Dedifferentiated amniotic fluid mesenchymal stem cell (primary cell): ENCODE data around the gene TMEM191B.
"Not testable (repeated sequence)": the region's sequence is repeated elsewhere in the genome, so short reads cannot be mapped to it uniquely, and the experiment has no call there.

ENCODE experiments used
- DNase-seq: peaks from one replicate; pipeline ENCODE4 v3.0.0-alpha.2; 2016; ENCODE audit errors: extremely low spot score

Gene TMEM191B

DNA sequence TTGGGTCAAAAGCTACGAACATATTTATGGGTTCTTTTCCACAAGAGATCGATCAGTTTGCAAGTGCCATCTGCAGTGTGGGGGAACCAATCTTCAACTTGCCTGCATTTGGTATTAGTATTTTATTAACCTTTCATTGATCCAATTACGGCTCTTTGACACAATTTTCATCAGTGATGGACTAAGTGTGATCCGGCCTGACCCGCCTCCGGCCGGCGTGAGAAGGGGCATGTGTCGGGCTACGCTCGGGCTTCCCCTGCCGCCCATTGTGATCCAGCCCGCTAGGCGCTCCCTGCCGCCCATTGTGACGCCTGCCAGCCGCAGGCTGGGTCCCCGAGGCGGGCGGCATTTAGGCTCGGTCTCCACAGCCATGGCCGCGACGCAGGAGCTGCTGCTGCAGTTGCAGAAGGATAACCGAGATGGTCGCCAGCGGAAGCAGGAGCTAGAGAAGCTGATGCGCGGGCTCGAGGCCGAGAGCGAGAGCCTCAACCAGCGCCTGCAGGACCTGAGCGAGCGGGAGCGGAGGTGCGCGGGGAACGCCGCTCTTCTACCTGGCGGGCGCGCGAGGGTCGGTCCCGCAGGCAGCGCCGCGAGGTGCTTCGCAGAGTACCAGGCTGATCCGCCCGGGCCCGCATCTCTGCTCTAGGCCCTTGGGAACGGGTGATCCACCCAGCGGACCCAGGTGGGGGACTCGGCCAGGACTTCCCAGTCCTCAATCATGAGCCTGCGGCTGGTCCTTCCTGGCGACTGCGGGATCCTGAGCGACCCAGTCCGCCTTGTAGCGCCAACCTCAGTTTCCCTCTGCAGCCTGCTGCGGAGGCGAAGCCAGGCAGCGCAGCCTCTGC, at the start of gene TMEM191B:
TMEM191B (plus strand) TSS at position 51 of the 845 bp plus-strand sequence; CDS start at position 230, 179 bp downstream.
- DNase-seq = not testable (repeated sequence)

DNA sequence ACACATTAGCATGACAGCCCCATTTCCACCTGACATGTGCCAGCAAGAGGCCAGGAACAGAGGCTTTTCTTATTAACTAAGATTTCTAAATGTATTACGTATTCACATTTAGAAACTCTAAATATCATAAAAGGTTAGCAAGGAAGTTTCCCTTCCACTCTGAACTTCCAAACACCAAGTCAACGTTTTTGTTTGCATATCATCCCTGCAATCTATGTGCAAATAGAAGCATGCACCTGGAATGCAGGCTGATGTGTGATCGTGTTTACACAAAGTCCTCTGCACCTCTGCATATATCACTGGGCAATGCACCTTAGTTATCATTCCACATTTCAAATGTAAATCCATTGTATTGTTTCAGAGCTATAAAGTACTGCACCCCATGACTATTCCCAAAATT, 31.4 kb upstream of the TMEM191B start:
- DNase-seq = not testable (repeated sequence)

DNA sequence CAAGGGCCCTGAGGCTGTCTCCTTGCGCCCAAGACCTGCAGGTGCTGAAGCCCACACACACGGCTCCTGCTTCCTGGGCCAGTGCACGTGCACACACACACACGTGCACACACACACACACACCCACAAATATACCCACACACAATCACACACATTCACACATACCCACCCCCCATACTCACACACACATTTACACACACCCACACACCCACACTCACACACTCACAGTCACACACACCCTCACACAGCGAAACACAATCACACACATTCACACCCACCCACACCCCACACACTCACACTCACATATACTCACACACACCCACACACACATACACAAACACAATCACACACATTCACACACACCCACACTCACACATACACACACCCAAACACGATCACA, 16.3 kb upstream of the TMEM191B start:
- not testable (repeated sequence) for DNase-seq

DNA sequence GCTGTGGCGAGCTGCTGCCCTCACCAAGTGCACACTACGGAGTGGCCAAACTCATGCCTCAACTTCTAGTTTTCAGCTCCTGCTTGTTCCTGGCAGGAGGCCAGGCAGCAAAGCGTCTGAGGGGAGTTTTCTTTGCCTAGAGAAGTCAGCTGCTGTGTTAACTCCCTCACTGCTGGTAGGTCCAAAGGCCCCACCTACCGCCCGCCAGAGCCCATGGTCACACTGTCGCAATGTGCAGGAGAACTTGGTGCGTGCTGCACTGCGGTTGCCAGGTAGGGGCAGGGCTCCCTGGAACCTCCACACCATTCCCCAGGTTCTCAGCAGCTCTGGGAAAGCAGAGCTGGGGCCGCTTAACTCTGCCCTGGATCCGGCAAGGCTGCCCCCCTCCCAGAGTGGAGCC, 15.2 kb upstream of the TMEM191B start:
- not testable (repeated sequence) for DNase-seq

DNA sequence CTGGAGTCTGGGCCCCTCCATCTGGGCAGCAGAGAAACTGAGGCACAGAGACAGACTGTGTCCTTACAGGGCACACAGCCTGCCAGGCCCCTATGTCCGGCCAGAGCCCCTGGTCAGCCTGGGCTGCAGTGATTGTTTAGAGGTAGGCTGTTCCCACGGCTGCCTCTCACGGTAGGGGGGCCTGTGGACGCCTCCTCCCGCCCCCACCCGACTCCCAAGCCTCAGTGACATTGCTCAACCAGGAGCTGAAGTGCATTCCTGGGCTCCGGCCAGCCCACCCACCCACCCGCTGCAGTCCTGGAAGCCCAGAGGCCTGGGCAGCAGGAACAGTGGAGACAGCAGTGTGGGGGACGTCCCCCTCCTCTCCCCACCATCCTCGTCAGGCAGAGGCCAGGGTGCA, 14.1 kb upstream of the TMEM191B start:
- DNase-seq = not testable (repeated sequence)

DNA sequence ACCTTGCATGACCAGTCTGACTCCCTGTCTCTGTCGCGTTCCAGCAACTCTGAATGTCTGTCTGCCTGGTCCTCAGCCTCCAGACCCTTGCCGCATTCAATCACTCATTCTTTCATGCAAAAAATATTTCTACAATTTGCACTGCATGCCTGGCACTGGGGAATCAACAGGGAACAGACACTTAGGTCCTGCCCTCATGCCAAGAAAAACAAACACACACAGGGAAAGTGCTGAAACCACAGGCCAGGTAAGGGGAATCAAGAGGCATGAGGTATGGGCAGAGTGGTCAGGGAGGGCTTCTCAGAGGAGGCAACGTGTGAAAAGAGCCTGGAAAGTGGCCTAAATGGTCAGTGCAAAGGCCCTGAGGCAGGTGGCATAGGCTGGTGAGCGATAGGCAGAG, 9.5 kb upstream of the TMEM191B start, which contains the start of gene GGTLC3:
GGTLC3 (minus strand) TSS at position 101 of the 400 bp plus-strand sequence. CDS start 264 bp downstream, outside the sequence.
- DNase-seq = not testable (repeated sequence)

DNA sequence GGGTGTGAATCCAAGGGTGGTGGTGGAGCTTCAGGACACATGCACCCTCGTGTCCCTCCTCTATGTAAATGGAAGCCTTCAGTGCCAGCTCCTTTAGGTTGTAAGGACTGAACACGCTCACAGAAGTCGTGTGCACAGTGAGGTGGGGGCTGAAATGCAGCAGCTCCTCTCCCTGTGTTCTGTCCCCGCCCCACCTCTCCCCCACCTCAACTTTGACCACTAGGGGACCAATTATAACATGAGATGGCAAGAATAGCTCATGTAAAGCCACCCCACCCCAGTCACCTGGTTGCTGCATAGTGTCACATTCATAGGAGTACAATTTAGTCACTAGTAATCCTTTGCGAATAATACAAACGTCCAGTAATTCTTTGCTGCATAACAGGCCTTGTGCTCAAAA, 4.8 kb upstream of the TMEM191B start:
- not testable (repeated sequence) for DNase-seq

DNA sequence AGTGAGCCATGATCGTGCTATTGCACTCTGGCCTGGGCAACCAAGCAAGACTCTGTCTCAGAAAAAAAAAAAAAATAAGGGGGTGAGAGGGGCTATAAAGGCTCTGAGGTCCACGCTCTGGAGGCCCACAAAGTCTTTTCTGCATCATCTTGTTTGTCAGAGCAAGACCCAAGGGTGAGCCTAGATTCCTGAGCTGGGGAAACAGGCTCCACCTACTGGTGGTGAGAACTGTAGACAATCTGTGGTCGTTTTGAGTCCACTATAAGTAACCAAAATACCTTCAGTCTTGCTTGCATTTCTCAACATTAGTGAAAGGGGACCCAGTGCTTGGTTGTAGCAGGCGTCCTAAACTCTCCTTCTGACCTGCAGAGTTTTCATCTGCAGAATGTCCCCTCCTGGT, 4.3 kb upstream of the TMEM191B start:
- DNase-seq = not testable (repeated sequence)

DNA sequence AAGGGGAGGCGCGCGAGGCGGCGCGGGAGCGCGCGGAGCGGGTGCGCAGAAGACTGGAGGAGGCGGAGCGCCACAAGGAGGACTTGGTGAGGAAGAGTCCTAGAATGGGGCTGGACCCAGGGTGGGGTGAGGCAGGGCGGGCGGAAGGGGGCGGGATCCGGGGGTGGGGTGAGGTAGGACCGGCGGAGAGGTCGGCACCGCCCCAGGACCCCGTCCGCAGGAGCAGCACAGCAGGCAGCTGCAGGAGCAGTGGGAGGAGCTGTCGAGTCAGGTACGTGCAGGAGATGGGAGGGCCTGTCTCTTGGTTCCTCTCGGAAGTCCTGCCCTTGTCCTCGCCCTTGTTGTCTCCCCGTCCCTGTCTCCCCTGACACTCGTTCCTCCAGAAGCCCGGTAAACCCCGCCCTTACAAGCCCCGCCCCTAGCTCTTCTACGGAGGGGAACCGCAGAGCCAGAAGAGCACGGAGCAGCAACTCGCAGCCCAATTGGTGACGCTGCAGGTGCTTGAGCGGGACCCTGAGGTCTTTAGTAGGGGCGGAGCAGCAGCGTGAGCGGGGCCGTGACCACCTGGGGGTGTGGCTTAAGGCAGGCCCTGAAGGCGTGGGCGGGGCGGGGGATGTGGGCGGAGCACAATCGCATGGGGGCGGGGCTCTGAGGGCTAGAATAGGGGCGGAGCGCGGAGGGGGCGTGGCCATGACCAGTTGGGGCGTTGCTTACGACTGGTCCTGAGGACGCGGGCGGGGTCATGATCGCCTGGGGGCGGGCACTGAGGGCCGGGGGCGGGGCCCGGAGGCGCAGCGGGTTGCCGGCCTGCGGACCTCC, 1.2 kb downstream of the TMEM191B start:
- peak; percentile 12 for DNase-seq

DNA sequence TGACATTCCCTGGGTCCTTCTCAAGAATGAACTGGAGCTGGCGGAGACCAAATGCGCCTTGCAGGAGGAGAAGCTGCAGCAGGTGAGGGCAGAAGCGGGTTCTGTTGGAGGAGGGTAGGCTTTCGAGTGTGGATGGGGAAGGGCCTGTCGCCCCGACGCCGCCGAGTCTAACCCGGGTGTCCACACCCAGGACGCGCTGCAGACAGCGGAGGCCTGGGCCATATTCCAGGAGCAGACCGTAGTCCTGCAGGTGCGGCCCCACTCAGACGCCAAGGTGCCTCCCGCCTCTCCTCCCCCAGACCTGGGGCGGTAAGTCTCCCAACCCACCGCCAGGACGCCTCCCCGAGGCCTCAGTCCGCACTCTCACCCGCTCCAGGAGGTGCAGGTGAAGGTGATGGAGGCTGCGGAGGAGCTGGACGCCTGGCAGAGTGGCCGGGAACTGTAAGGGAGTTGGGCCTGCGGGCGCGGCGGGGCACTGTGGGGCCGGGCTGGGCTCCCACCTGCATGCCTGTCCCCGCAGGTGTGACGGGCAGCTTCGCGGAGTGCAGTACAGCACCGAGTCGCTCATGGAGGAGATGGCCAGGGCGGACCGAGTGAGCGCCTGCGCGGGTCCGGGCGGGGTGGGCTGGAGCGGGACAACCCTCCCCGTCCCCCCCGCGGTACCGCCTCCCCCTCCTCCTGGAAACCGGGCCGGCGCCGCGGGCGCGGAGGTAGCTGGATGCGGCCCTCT, 2.0 kb downstream of the TMEM191B start:
- not testable (repeated sequence) for DNase-seq

DNA sequence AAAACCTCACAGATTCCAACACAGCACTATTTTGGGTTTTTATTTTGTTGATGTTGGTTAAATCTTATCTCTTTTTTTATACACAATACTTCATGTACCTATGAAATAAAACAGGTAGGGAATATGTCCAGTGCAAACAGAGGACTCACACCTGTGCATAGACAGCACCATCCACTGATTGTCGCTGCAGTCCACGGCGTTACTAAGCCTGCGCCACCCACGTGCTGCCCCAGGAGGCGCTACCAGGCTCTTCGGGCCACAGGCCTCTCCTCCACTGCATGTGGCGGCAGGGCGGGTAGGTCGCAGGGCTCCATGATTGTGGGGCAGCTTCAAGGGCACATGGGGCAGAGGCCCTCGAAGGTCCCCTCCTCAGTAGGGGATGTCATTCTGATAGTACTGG, 6.0 kb downstream of the TMEM191B start:
- DNase-seq = not testable (repeated sequence)

DNA sequence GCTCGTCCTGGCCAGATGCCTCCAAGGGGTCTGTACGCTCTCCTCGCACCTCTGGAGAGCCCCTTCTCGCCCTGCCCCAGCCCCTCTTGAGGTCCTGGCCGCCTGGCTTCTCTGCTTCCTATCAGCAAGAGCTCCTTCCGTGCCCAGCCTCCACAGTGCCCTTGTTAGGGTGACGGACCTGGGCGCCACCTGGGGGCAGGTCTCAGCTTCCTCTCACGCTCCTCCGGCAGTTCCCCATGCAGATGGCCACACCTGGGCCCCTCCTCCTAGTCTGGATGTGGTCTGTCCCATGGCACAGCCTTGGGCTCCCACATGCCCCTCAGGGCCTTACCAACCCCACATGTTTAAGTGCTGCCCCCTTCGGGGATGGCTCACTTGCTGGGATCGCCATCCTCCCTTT, 6.7 kb downstream of the TMEM191B start:
- DNase-seq = not testable (repeated sequence)

DNA sequence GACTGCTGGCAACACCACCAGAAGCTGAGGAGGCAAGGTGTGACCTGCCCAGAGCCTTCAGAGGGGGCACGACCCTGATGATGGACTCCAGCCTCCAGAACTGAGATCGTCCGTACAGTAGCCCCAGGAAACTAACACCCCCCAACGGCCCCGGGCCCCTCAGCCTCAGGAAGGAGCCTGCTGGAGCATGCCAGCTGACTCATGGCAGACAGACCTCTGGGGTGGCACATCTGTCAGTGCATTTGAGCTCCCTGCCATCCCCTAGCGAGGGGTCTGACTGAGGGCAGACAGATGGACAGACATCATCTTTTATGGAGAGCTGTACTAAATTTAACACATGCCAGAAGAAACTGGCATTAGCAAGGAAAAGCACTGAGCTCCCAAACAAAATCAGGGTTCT, 12.4 kb downstream of the TMEM191B start:
- DNase-seq = not testable (repeated sequence)

DNA sequence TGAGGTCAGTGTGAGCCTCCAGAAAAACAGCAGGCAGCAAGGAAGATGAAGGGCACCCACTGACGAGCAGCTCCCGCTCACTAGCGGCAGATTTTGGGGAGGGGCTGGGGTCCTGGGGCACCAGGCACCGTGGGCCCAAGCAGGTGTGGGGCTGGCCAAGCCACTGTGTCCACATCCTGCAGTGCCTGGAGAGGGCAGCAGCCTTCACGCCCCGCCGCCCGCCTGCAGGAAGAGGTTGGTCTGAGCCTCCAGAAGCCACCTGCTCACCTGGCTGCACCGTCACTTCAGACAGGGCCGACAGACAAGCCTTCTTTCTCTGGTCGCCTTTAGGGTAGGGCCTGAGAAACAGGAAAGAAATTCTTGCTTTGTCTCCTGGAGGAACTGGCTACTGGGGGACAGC, 15.8 kb downstream of the TMEM191B start:
- DNase-seq = not testable (repeated sequence)

DNA sequence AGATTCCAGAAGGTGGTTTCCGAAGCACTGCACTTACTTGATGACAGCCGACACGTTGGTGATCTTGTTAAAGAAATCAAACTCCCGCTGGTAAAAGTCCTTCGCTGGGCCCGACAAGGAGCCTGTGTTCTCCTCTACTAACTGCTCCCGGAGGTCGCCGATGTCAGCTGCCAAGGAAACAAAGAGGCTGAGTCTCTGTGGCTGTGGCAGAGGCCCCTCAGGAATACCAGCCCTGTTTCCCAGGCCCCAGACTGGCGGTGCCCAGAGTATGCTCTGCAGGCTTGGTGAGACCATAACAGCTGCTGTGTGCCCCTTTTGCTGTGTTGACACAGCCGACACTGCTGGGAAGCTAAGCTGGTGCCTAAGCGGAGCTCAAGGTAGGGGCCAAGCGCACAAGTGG, 17.0 kb downstream of the TMEM191B start:
- DNase-seq = not testable (repeated sequence)

DNA sequence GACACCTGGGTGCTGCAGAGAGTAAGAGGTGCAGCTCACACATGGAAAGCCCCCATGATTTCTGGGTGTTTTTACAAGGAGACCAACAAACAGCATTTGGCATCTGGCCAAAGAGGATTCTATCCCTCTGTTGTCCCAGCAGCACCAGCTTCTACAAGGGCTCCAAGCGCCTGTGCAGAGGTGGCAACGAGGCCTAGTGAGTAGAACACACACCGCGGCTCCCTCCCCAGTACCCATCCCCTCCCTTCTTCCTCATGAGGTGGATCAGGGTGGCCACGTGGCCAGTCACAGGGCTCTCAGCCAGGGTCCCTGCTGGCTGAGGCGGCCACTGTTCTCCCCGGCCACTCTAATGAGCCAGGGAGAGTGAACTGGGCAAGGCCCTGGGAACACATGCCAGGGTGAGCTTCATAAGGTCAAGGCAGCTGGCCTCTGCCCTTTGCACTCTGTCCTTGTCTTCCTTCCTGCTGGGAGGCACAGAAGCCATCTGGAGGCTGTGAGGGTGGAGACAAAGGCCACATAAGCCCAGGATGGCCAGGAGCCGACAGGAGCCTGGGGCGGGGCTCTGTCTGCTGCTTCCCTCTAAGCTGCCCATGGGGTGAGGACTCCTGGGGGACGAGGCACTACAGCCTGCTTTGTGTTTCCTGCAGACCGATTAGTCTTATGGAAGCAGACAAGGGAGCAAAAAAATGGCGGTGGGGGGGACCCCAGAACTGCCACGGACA, 22.0 kb downstream of the TMEM191B start:
- not testable (repeated sequence) for DNase-seq

DNA sequence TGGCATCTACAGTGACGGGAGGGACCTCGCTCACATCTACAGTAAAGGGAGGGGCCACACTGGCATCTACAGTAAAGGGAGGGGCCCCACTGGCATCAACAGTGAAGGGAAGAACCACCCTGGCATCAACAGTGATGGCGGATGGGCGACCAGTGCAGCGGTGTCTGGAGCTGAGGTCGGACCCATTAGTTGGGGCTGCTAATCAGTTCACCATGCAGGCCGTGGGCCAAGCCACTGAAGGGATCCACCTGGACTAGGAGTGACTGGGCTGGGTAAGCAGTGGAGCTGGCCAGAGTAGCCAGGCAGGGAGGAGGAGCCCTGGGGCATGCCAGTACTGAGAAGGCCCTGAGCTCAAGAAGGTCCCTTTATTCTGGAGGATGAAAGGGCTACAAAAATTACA, 23.4 kb downstream of the TMEM191B start:
- DNase-seq = not testable (repeated sequence)

DNA sequence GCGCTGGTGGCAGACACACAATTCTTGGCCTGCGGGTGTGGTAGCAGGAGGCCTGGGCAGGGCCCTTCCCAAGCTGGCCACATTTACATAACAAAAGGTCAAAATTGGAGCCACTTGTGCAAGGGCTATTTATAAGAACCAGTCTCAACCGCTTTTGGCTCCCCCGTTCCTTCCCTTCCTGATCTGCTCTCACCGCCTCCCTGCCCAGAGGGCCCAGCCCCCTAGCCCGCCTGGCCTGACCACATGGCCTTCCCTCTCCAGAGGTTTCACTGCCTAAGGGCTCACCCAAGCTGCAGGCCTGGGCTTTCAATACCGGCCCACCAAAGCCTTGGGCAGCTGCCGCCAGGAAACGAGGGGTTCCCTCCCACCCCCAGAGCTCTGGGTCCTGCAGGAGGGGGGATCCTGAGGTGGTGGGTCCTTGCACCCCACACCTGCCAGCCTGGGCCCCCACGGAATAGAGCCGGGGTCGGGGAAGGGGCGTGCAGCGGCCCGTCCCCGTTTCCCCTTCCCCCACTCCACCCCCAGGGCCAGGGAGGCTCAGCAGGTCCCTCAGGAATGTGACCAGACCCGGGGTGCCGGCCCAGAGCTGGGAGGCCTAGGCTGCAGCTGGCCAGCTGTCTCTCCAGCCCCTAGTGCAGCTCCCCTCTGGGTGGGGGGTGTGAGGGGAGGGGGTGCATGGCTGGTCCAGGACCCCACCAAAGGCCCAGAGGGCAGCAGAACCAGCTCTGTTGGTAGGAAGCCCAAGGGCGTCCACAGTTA, 25.4 kb downstream of the TMEM191B start:
- not testable (repeated sequence) for DNase-seq

DNA sequence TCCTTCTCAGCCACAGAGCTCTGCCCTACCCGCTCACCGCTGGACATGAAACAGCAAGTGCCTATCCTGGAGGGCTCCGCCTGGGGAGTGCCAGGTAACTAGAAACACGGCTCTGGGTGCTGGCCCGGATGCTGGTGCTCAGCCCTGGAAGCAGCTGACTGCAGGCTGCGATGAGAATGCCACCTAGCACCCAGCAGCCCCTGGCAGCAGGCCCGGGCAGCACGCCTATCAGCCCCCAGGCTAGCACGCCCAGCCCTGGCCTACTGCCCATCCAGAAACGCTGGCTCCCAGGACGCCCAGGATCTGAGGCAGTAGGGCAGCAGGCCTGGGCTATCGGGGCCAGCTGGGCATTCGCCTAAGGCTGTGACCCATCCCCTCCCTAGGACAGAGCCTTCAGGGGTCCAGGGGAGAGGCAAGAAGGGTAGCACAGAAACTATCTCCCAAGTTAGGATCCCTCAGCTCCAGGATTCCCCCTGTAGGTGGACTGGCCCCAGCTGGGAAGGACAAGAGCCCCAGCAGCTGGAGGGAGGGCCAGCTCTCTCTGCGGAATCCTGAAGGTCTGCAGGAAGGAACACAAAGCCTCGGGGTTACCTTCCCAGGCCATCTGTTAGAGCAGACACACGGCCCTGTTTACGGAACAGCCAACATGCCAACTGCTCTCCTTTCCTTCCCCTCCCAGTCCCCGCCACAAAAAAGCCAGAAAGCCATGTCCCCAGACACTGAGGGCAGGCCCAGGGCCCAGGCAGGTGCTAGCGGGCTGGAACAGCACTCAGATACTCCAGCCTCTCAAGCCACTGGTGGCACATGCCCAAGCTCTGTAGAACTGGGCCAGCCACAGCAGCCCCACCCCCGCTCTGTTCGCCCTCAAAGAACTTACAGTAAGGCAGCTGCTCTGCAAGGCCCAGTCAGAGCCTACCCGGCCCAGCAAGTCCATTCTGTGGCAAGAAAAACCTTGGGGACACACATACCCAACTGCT, 27.0 kb downstream of the TMEM191B start:
- not testable (repeated sequence) for DNase-seq
